H7 (cell line): ENCODE data around the gene PALM. TPM values are rescaled to one million over a fixed set of nuclear protein-coding genes. Genes with fewer than 3 reads are reported as not detected.
A peak's percentile ranks its signal among the peaks of the same experiment; 100 is the strongest.

Source experiments
- DNase-seq: peaks from one replicate; pipeline ENCODE4 v3.0.0; 2012
- H3K27me3 ChIP-seq: 2 replicates; pipeline ENCODE4 v1.6.0; 2011; ENCODE audit warnings: mild to moderate bottlenecking, low read length; ENCODE audit not compliant: control insufficient read depth, insufficient read depth
- H3K36me3 ChIP-seq: replicated peaks from 2 replicates; pipeline ENCODE4 v1.5.1; 2011; ENCODE audit warnings: low read length; ENCODE audit not compliant: control insufficient read depth, insufficient read depth
- H3K4me3 ChIP-seq: 2 replicates; pipeline ENCODE4 v1.5.1; 2011; ENCODE audit warnings: low read depth, mild to moderate bottlenecking, control low read depth, low read length, moderate library complexity; ENCODE audit not compliant: insufficient read depth
- total RNA-seq: library from RNA; depleted of rRNA; stranded (reverse); fragments of >200 nt; shearing (Covaris generic); gene quantifications from 2 replicates; pipeline ENCODE4 v1.2.3, GENCODE V29; 2014

Gene PALM
- total RNA-seq, 1 experiment from 2014 or later, result 28.7 TPM

DNA sequence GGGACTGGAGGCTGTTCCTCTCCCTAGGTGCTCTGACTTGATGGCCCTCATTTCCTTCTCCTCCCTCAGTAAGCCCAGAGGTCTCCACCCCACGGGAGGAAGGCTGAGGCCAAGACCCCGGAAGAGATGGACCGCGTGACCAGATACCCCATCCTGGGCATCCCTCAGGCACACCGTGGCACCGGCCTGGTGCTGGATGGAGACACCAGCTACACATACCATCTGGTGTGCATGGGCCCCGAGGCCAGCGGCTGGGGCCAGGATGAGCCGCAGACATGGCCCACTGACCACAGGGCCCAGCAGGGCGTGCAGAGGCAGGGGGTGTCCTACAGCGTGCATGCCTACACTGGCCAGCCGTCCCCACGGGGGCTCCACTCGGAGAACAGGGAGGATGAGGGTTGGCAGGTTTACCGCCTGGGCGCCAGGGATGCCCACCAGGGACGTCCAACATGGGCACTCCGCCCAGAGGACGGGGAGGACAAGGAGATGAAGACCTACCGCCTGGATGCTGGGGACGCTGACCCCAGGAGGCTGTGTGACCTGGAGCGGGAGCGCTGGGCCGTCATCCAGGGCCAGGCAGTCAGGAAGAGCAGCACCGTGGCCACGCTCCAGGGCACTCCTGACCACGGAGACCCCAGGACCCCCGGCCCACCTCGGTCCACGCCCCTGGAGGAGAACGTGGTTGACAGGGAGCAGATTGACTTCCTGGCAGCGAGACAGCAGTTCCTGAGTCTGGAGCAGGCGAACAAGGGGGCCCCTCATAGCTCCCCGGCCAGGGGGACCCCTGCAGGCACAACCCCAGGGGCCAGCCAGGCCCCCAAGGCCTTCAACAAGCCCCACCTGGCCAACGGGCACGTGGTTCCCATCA, 48.3 kb downstream of the PALM start:
- peak; percentile 64 for DNase-seq

DNA sequence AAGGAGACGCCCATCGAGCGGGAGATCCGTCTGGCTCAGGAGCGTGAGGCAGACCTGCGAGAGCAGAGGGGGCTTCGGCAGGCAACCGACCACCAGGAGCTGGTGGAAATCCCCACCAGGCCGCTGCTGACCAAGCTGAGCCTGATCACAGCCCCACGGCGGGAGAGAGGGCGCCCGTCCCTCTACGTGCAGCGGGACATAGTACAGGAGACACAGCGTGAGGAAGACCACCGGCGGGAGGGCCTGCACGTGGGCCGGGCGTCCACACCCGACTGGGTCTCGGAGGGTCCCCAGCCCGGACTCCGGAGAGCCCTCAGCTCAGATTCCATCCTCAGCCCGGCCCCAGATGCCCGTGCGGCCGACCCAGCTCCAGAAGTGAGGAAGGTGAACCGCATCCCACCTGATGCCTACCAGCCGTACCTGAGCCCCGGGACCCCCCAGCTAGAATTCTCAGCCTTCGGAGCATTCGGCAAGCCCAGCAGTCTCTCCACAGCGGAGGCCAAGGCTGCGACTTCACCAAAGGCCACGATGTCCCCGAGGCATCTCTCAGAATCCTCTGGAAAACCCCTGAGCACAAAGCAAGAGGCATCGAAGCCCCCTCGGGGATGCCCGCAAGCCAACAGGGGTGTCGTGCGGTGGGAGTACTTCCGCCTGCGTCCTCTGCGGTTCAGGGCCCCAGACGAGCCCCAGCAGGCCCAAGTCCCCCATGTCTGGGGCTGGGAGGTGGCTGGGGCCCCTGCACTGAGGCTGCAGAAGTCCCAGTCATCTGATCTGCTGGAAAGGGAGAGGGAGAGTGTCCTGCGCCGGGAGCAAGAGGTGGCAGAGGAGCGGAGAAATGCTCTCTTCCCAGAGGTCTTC, 49.3 kb downstream of the PALM start:
- Histone ChIP-seq H3K36me3 (no peaks in the 10 kb centered on the region), H3K4me3 (no peak overlapping the region), H3K27me3 (no peaks in the 10 kb centered on the region)
- peak; percentile 61 for DNase-seq

More for the DNA sequence above, 48.3 kb downstream of the PALM start:
- Histone ChIP-seq H3K4me3 (no peak overlapping the region), H3K27me3 (no peaks in the 10 kb centered on the region), H3K36me3 (no peaks in the 10 kb centered on the region)

DNA sequence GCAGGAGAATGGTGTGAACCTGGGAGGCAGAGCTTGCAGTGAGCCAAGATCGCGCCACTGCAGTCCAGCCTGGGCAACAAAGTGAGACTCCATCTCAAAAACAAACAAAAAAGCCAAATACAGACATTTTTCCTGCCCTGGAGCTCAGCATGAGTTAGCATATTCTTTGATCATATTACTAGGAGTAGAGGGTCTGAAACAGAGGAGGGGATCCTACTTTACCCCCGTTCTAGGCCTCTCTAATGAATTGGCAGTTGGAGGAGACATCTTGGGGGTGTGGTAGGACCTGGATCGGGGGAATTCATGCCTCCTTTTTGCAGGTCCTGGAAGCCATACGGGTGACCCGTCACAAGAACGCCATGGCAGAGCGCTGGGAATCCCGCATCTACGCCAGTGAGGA, 54.4 kb downstream of the PALM start:
- H3K27me3 ChIP-seq, result no peaks in the 10 kb centered on the region
- H3K4me3 ChIP-seq, result no peak overlapping the region
- no peak for DNase-seq
- H3K36me3 ChIP-seq, result no peaks in the 10 kb centered on the region

DNA sequence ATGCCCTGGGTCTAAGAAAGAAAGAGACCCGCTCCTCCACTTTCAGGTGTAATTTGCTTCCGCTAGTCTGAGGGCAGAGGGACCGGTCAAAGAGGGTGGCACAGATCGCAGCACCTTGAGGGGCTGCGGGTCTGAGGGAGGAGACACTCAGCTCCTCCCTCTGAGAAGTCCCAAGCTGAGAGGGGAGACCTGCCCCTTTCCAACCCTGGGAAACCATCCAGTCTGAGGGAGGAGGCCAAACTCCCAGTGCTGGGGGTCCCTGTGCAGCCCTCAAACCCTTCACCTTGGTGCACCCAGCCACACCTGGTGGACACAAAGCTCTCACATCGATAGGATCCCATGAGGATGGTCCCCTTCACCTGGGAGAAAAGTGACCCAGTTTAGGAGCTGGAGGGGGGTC, 55.1 kb downstream of the PALM start:
- Histone ChIP-seq H3K4me3 (no peak overlapping the region), H3K36me3 (no peaks in the 10 kb centered on the region), H3K27me3 (no peaks in the 10 kb centered on the region)
- no peak for DNase-seq

DNA sequence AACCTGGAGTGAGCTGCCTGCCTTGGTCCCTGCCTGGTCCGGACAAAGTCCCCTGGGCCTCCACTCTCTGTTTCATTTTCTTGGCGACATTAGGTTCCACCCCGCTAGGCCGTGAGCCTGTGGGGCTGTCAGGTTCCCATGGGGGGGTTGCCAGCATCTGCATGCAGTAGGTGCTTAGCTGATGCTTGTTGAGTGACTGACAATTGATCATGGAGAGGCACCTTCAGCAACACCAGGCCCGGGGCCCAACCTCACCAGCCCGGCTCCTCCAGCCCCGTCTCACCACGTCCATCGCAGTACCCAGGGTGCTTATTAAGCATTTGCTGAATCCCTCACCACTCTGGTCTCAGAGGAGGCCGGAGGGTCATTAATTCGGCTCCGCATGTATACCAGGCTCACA, 55.6 kb downstream of the PALM start:
- Histone ChIP-seq H3K27me3 (no peaks in the 10 kb centered on the region), H3K36me3 (no peaks in the 10 kb centered on the region), H3K4me3 (no peak overlapping the region)
- DNase-seq, result no peak

DNA sequence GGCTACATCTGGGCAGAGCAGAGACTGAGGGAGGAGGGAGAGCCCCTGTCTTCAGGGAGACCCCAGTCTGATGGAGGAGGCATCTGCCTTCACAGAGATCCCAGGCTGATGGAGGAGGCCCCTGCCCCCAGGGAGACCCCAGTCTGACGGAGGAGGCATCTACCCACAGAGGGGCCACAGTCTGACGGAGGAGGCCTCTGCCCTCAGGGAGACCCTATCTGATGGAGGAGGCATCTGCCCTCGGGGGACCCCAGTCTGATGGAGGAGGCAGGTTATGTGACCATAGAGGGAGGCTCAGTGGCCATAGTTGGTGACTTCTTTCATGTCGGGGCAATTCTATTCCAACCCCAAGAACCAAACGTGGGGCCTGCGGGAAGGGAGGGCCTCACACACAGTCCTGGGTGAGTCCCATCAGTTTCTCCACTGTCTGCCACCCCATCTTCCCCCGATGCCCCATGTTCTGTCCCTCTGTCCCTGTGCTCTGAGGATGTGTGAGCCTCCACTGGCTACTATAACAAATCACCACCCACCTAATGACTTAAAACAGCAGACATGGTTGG, 56.5 kb downstream of the PALM start:
- H3K36me3 ChIP-seq, result no peaks in the 10 kb centered on the region
- no peak for DNase-seq
- H3K4me3 ChIP-seq, result no peak overlapping the region
- H3K27me3 ChIP-seq, result no peaks in the 10 kb centered on the region

DNA sequence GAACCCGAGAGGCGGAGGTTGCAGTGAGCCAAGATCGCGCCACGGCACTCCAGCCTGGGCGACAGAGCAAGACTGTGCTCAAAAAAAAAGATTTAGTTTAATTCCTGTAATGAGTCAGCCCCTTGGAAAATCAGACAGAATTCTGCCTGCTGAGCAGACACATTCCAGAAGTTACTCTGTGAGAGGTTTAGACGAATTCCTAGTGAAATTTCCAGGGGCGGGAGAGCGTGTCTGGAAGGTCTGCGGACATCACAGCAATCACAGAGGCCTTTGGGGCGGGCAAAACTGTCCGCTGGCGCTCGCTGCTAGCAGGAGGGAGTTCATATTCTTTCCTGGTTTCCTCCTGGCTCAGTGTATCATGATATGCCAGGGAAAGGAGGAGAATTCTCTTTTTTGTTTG, 59.7 kb downstream of the PALM start:
- DNase-seq, result no peak
- H3K4me3 ChIP-seq, result no peak overlapping the region
- H3K27me3 ChIP-seq, result no peaks in the 10 kb centered on the region
- H3K36me3 ChIP-seq, result no peaks in the 10 kb centered on the region

DNA sequence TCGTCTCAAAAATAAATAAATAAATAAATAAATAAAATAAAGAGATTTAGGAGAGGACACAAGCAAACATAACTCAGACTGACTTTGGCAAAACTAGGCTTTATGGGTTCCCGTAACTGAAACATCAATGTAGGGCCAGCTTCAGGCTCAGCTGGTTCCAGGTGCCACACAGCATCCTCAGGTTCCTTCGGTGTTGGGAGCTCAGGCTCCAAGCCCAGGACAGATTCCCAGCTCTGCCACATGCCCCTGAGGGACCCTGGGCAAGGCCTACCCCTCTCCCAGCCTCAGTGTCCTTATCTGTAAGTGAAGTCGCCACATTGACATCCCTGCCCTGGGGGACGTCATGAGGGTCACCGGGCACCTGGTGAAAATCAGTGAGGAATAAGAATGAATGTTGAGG, 60.9 kb downstream of the PALM start:
- no peak for DNase-seq
- Histone ChIP-seq H3K4me3 (no peak overlapping the region), H3K36me3 (no peaks in the 10 kb centered on the region), H3K27me3 (no peaks in the 10 kb centered on the region)

DNA sequence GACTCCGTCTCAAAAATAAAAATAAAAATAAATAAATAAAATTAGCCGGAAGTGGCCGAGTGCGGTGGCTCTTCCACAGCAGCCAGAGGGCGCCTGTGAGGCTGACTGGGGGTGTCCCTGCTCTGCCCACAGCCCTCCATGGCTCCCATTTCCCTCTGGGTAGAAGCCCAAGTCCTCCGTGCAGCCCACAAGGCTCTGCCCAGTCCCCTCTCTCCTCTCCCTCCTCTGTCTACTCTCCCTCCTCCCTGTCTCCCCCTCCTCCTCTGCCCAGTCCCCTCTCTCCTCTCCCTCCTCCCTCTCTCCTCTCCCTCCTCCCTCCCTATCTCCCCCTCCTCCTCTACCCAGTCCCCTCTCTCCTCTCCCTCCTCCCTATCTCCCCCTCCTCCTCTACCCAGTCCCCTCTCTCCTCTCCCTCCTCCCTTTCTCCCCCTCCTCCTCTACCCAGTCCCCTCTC, 62.6 kb downstream of the PALM start:
- no peak overlapping the region for H3K4me3 ChIP-seq
- DNase-seq, result peak; percentile 76
- H3K36me3 ChIP-seq, result no peaks in the 10 kb centered on the region
- no peaks in the 10 kb centered on the region for H3K27me3 ChIP-seq

DNA sequence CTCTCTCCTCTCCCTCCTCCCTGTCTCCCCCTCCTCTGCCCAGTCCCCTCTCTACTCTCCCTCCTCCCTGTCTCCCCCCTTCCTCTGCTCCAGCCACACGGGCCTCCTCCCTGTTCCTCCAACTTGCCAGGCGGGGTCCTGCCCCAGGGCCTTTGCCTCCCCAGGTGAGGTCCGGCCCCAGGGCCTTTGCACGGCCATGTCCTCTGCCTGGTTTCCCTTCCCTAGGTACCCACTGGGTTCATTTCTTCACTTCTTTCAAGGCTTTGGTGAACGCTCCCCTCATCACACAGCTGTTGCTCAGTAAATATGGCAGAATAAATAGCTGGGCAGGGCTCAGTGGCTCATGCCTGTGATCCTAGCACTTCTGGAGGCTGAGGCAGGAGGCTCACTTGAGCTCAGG, 63.3 kb downstream of the PALM start:
- no peak for DNase-seq
- Histone ChIP-seq H3K27me3 (no peaks in the 10 kb centered on the region), H3K36me3 (no peaks in the 10 kb centered on the region), H3K4me3 (no peak overlapping the region)

DNA sequence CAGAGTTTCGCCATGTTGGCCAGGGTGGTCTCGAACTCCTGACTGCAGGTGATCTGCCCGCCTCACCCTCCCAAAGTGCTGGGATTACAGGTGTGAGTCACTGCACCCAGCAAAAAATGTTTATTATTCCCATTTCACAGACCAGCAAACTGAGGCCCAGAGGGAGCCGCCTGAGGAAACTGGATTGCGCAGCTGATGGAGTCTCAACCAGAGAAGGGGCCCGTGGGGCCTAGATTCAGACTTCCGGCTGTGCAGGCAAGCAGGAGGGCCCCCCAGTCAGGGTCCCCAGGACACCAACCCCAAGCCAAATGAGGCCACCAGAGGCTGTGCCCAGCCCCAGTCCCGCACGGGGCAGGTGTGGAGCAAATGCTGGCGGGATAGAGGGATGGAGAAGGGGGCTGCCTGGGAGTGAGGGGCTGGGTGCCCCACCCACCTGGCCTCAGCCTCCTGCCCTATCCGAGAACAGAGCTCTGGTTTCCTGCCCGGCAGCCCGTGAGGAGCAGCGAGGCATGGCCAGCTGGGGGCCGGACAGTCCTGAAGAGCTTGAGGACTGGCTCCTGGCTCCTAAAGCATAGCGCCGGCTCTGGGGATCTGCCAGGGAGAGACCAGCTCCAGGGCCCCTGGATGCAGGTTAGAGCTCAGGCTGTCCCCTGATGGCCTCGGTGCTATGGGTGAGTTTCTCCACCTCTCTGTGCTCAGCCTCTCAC, 64.1 kb downstream of the PALM start:
- peak; percentile 84 for DNase-seq
- Histone ChIP-seq H3K27me3 (no peaks in the 10 kb centered on the region), H3K4me3 (no peak overlapping the region), H3K36me3 (no peaks in the 10 kb centered on the region)

DNA sequence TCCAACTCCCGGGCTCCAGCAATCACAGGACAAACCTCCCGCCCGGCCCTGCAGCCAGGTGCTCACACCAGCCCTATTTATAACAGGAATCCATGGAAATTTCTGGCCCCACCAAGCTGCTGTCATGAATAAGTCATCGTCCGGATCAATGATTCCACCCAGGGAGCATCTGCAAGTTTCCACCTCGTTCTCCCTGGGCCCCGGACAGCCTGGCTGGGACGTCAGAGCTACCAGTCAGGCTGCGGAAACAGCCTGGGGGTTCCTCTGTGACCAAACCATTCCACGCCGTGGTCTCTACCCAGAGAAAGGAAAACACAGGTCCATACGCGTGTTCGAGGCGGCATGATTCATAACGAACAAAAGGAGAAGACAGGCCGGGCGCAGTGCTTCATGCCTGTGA, 67.8 kb downstream of the PALM start:
- Histone ChIP-seq H3K36me3 (no peaks in the 10 kb centered on the region), H3K27me3 (no peaks in the 10 kb centered on the region), H3K4me3 (no peak overlapping the region)
- no peak for DNase-seq

DNA sequence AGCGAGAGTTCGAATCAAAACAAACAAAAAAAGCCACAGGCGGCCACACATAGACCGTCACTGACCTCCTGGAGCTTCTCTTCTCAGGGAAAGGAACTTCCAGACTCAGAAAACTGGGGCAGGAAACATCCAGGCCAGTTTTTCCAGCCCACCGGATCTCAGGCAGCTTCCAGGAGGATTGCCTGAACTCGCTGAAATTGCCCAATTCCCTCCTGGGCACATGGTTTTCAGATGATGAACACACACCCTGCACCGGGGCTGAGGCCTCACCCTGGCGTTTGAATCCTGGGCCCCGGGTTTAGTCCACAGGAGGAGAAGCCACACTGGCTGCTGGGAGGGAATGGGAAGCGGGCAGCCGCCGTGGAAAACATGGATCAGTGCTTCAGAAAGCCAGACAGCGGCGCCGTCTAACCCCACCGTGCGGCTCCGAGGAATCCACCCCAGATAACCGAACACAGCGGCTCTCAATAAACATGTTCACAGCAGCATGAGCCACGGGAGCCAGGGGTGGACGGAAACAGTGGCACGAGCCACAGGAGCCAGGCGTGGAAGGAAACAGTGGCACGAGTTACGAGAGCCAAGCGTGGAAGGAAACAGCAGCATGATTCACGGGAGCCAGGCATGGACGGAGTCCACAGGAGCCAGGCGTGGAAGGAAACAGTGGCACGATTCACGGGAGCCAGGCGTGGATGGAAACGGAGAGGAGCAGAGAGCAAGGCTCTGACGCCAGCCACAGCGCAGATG, 70.3 kb downstream of the PALM start:
- H3K4me3 ChIP-seq, result no peak overlapping the region
- H3K36me3 ChIP-seq, result no peaks in the 10 kb centered on the region
- peak; percentile 58 for DNase-seq

DNA sequence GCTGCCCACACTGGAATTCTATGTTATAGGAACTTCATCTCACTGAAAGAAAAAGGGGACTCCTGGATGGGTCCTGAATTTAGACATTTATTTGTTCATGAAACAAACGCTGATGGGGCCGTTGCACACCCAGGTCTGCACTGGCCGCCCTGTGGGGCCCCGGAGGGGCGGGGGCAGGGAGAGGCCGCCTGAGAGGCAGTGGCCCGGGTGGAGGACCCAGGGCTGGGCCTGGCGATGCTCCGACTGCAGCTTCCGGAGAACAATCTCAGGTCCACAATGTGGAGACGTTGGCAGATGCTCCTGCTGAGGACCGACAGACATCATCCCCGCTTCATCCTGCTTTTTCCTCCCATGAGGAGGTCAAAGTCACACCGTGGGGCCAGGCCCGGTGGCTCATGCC, 72.2 kb downstream of the PALM start:
- no peak for DNase-seq
- no peak overlapping the region for H3K4me3 ChIP-seq
- no peaks in the 10 kb centered on the region for H3K36me3 ChIP-seq
- no peaks in the 10 kb centered on the region for H3K27me3 ChIP-seq

More for the DNA sequence above, 70.3 kb downstream of the PALM start:
- no peaks in the 10 kb centered on the region for H3K27me3 ChIP-seq
